GM19328 (cell line): Measurements from ENCODE around the gene SLC25A39.
"Not testable (repeated sequence)": the region's sequence is repeated elsewhere in the genome, so short reads cannot be mapped to it uniquely, and the experiment has no call there.

Experiments used
- ATAC-seq: cut with Tn5 transposase; IDR thresholded peaks from one replicate; pipeline ENCODE4 v1.9.1; 2021; ENCODE audit warnings: mild to moderate bottlenecking, moderate library complexity; ENCODE audit not compliant: unreplicated experiment

The SLC25A39 gene

GRCh38 chr17:44335968-44336367 is 11.3 kb upstream of the SLC25A39 start:
- ATAC-seq, result no peak

GRCh38 chr17:44335564-44335963 is 10.9 kb upstream of the SLC25A39 start:
- ATAC-seq, result no peak

GRCh38 chr17:44334727-44335126 is 10.1 kb upstream of the SLC25A39 start:
- ATAC-seq, result no peak

- ATAC-seq, result no peak
Measured at GRCh38 chr17:44334315-44334714, 9.7 kb upstream of the SLC25A39 start.

GRCh38 chr17:44333371-44333770 is 8.7 kb upstream of the SLC25A39 start:
- ATAC-seq, result no peak

- ATAC-seq, result no peak
Measured at GRCh38 chr17:44331249-44331760, 6.7 kb upstream of the SLC25A39 start.

GRCh38 chr17:44330263-44330662 is 5.6 kb upstream of the SLC25A39 start:
- not testable (repeated sequence) for ATAC-seq

GRCh38 chr17:44329516-44329915 is 4.9 kb upstream of the SLC25A39 start:
- not testable (repeated sequence) for ATAC-seq

- no peak for ATAC-seq
Measured at GRCh38 chr17:44327715-44328449, 3.3 kb upstream of the SLC25A39 start.

GRCh38 chr17:44326861-44327444 is 2.3 kb upstream of the SLC25A39 start:
- ATAC-seq, result peak; percentile 45

- no peak for ATAC-seq
Measured at GRCh38 chr17:44324092-44324570, 492 bp downstream of the SLC25A39 start.

- no peak for ATAC-seq
Measured at GRCh38 chr17:44323359-44324091, 1.1 kb downstream of the SLC25A39 start.

GRCh38 chr17:44322236-44322895 is 2.3 kb downstream of the SLC25A39 start:
- ATAC-seq, result no peak

GRCh38 chr17:44321246-44322120 is 3.1 kb downstream of the SLC25A39 start:
- no peak for ATAC-seq

GRCh38 chr17:44320066-44320465 is 4.6 kb downstream of the SLC25A39 start:
- ATAC-seq, result no peak

GRCh38 chr17:44318077-44318892 is 6.3 kb downstream of the SLC25A39 start:
- no peak for ATAC-seq

GRCh38 chr17:44317545-44317944 is 7.1 kb downstream of the SLC25A39 start:
- ATAC-seq, result no peak

GRCh38 chr17:44315760-44316731 is 8.6 kb downstream of the SLC25A39 start:
- ATAC-seq, result no peak
